Loucy (cell line): ENCODE results near the gene IL17D.

Source experiments
- H2AFZ ChIP-seq: fragments of 200-600 bp; sonication (generic); 2 replicates; pipeline ENCODE4 v1.6.0; 2016; ENCODE audit warnings: antibody characterized with exemption, mild to moderate bottlenecking, low read length, moderate library complexity
- H3F3A ChIP-seq: fragments of 200-600 bp; 2 replicates; pipeline ENCODE4 v1.6.0; 2016; ENCODE audit warnings: antibody characterized with exemption, low read depth, mild to moderate bottlenecking
- H3K27me3 ChIP-seq: fragments of 200-600 bp; sonication (generic); 2 replicates; pipeline ENCODE4 v1.6.1; 2014; ENCODE audit warnings: low read length, mild to moderate bottlenecking; ENCODE audit not compliant: insufficient read depth, poor library complexity, severe bottlenecking
- H3K36me3 ChIP-seq: fragments of 200-600 bp; sonication (generic); 2 replicates; pipeline ENCODE4 v1.6.1; 2016; ENCODE audit warnings: low read length; ENCODE audit not compliant: insufficient read depth
- H3K4me1 ChIP-seq: fragments of 200-600 bp; sonication (generic); 2 replicates; pipeline ENCODE4 v1.5.1; 2014; ENCODE audit warnings: low read length, mild to moderate bottlenecking; ENCODE audit not compliant: insufficient read depth, poor library complexity, severe bottlenecking
- H3K4me2 ChIP-seq: fragments of 200-600 bp; sonication (generic); 2 replicates; pipeline ENCODE4 v1.6.0; 2014; ENCODE audit warnings: antibody characterized with exemption, low read length, low read depth, mild to moderate bottlenecking; ENCODE audit not compliant: poor library complexity, severe bottlenecking
- H3K4me3 ChIP-seq: fragments of 200-600 bp; sonication (generic); 2 replicates; pipeline ENCODE4 v1.5.1; 2014; ENCODE audit warnings: low read length, mild to moderate bottlenecking, mixed read lengths; ENCODE audit not compliant: poor library complexity, severe bottlenecking
- H3K79me2 ChIP-seq: fragments of 200-600 bp; sonication (generic); 2 replicates; pipeline ENCODE4 v1.6.1; 2014; ENCODE audit warnings: low read length; ENCODE audit not compliant: insufficient read depth
- H3K9ac ChIP-seq: fragments of 200-600 bp; sonication (generic); 2 replicates; pipeline ENCODE4 v1.6.0; 2014; ENCODE audit warnings: mild to moderate bottlenecking, low read depth, low read length, moderate library complexity; ENCODE audit not compliant: poor library complexity, severe bottlenecking
- H3K9me2 ChIP-seq: fragments of 200-600 bp; sonication (generic); replicated peaks from 2 replicates; pipeline ENCODE4 v1.6.1; 2016; ENCODE audit warnings: low read depth, low read length, mixed read lengths
- H3K9me3 ChIP-seq: fragments of 200-600 bp; sonication (generic); 2 replicates; pipeline ENCODE4 v1.6.1; 2014; ENCODE audit warnings: mild to moderate bottlenecking, antibody characterized with exemption, low read length, low read depth; ENCODE audit not compliant: insufficient read depth
- H4K20me1 ChIP-seq: fragments of 200-600 bp; sonication (generic); 2 replicates; pipeline ENCODE4 v1.6.0; 2014; ENCODE audit warnings: antibody characterized with exemption, low read length, mild to moderate bottlenecking; ENCODE audit not compliant: insufficient read depth, poor library complexity, severe bottlenecking
- CTCF ChIP-seq: fragments of 200-600 bp; sonication (generic); conservative IDR thresholded peaks from 2 replicates; pipeline ENCODE4 v1.5.1; 2014; ENCODE audit warnings: mild to moderate bottlenecking, antibody characterized with exemption, low read length
- EZH2phosphoT487 ChIP-seq: fragments of 200-600 bp; IDR thresholded peaks from 2 replicates; pipeline ENCODE4 v1.6.1; 2018; ENCODE audit warnings: antibody characterized with exemption, mild to moderate bottlenecking, moderate library complexity, borderline replicate concordance

Gene IL17D

GRCh38 chr13:20669162-20669561 lies 34.3 kb upstream of the IL17D start:
- H3K9ac ChIP-seq, result no peak overlapping the region
- H3K9me3 ChIP-seq, result no peaks in the 10 kb centered on the region
- no peak overlapping the region for H3K4me3 ChIP-seq
- no peaks in the 10 kb centered on the region for H3K27me3 ChIP-seq
- H3K9me2 ChIP-seq, result no peaks in the 10 kb centered on the region
- H3K4me2 ChIP-seq, result peak overlapping the region; percentile 16
- no peaks in the 10 kb centered on the region for H3F3A ChIP-seq
- H2AFZ ChIP-seq, result no peak overlapping the region
- H4K20me1 ChIP-seq, result no peaks in the 10 kb centered on the region
- H3K4me1 ChIP-seq, result peaks cover 23% of the 10 kb centered on the region
- TF ChIP-seq EZH2phosphoT487, result no peak
- no peak for TF ChIP-seq CTCF
- H3K79me2 ChIP-seq, result no peaks in the 10 kb centered on the region
- H3K36me3 ChIP-seq, result no peaks in the 10 kb centered on the region

- H3K9ac ChIP-seq, result no peak overlapping the region
- TF ChIP-seq CTCF (no peak), EZH2phosphoT487 (no peak)
- H3K9me3 ChIP-seq, result no peaks in the 10 kb centered on the region
- no peak overlapping the region for H3K4me3 ChIP-seq
- H3K27me3 ChIP-seq, result no peaks in the 10 kb centered on the region
- H2AFZ ChIP-seq, result no peak overlapping the region
- H3K4me2 ChIP-seq, result no peak overlapping the region
- no peaks in the 10 kb centered on the region for H3K36me3 ChIP-seq
- no peaks in the 10 kb centered on the region for H3K9me2 ChIP-seq
- no peaks in the 10 kb centered on the region for H4K20me1 ChIP-seq
- H3K79me2 ChIP-seq, result no peaks in the 10 kb centered on the region
- no peaks in the 10 kb centered on the region for H3F3A ChIP-seq
- H3K4me1 ChIP-seq, result peaks cover 23% of the 10 kb centered on the region
Measured at GRCh38 chr13:20671789-20672188, 31.7 kb upstream of the IL17D start.

- no peaks in the 10 kb centered on the region for H3F3A ChIP-seq
- H3K27me3 ChIP-seq, result no peaks in the 10 kb centered on the region
- no peak overlapping the region for H2AFZ ChIP-seq
- no peak overlapping the region for H3K9ac ChIP-seq
- TF ChIP-seq CTCF, result no peak
- no peak for TF ChIP-seq EZH2phosphoT487
- H4K20me1 ChIP-seq, result no peaks in the 10 kb centered on the region
- no peaks in the 10 kb centered on the region for H3K9me2 ChIP-seq
- H3K4me2 ChIP-seq, result no peak overlapping the region
- peaks cover 15% of the 10 kb centered on the region for H3K4me1 ChIP-seq
- H3K9me3 ChIP-seq, result no peaks in the 10 kb centered on the region
- no peaks in the 10 kb centered on the region for H3K36me3 ChIP-seq
- no peaks in the 10 kb centered on the region for H3K79me2 ChIP-seq
- H3K4me3 ChIP-seq, result no peak overlapping the region
Measured at GRCh38 chr13:20672772-20673171, 30.7 kb upstream of the IL17D start.
